GM12892 (cell line): ENCODE measurements around the gene PSMB7.
A peak's percentile ranks its signal among the peaks of the same experiment; 100 is the strongest.

Experiments
- POLR2A ChIP-seq: IDR thresholded peaks from 2 replicates; pipeline ENCODE4 v1.6.1; 2011; ENCODE audit warnings: low read depth, low read length, control low read depth
- POLR2AphosphoS5 ChIP-seq: IDR thresholded peaks from 2 replicates; pipeline ENCODE4 v1.6.1; 2011; ENCODE audit warnings: low read depth, low read length, control low read depth
- TAF1 ChIP-seq: IDR thresholded peaks from 2 replicates; pipeline ENCODE4 v1.6.1; 2011; ENCODE audit warnings: low read depth, mild to moderate bottlenecking, control low read depth, low read length, borderline replicate concordance

DNA sequence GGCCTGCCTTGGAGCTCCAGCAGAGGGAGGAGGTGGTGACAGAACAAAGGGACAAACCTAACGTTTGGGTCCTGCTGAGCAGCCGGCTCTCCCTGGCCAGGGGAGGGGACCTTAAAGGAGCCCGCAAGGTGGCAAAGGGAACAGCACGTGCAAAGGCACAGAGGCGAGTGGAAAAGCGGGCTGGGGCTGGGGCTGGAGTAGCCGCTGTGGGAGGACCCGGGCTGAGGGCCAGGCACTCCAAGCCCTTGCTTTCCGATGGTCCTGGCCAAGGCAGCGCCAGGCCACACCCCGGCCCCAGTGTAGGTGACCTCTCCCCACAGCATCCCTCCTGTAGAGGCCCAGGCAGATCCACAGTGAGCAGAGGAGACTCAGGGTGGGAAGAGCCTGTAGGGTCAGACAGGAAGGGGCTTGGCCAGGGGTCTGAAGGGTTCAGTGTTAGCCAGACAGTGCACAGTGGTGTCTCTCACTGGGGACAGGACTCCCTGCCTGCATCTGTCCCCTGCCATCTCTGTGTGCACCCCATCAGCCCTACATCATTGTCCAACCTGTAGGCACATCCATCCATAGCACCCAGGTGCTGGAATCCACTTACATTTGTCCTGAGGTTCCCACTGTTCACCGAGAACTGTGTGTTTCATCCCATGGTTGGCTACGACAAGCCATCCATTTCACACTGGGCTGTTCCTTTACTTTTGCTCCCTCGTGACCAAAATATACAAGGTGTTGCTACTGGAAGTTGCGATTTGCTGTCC, 80.5 kb downstream of the PSMB7 start:
- TF ChIP-seq POLR2AphosphoS5 (0 out of 2 replicates have a peak, but pooled peaks have one; percentile 40), TAF1 (no peak), POLR2A (peak; percentile 52)
